22Rv1 (cell line): ENCODE measurements around the gene PLXNC1.

Experiments
- ZFX ChIP-seq: fragments of 450-650 bp; IDR thresholded peaks from 2 replicates; pipeline ENCODE4 v1.6.1; 2017; ENCODE audit warnings: antibody characterized with exemption, borderline replicate concordance
- TF ChIP-seq, protein P1 (sequence below): fragments of 450-650 bp; IDR thresholded peaks from 2 replicates; pipeline ENCODE4 v1.5.1; 2017; ENCODE audit warnings: mild to moderate bottlenecking

DNA sequence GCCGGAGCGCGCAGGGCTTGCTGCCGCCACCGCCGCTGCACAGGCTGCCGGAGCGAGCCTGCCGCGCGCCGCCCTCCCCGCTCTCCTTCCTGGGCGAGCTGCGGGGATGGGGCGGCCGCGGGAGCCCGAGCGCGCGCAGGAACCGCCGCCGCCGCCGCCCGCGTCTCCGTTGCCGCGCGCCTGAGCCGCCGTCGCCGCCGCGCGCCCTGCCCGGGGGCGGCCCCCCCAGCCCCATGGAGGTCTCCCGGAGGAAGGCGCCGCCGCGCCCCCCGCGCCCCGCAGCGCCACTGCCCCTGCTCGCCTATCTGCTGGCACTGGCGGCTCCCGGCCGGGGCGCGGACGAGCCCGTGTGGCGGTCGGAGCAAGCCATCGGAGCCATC, 352 bp downstream of the PLXNC1 start:
- TF ChIP-seq, protein P1, sequence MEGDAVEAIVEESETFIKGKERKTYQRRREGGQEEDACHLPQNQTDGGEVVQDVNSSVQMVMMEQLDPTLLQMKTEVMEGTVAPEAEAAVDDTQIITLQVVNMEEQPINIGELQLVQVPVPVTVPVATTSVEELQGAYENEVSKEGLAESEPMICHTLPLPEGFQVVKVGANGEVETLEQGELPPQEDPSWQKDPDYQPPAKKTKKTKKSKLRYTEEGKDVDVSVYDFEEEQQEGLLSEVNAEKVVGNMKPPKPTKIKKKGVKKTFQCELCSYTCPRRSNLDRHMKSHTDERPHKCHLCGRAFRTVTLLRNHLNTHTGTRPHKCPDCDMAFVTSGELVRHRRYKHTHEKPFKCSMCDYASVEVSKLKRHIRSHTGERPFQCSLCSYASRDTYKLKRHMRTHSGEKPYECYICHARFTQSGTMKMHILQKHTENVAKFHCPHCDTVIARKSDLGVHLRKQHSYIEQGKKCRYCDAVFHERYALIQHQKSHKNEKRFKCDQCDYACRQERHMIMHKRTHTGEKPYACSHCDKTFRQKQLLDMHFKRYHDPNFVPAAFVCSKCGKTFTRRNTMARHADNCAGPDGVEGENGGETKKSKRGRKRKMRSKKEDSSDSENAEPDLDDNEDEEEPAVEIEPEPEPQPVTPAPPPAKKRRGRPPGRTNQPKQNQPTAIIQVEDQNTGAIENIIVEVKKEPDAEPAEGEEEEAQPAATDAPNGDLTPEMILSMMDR, result no peak
- no peak for TF ChIP-seq ZFX
